ENCODE data around the gene ETFBKMT. TPM values are rescaled to one million over a fixed set of nuclear protein-coding genes. Genes with fewer than 3 reads are reported as not detected.

Gene ETFBKMT
- total RNA-seq, 2 donors from 2014 or later, result 1.4 to 2.5 TPM

- Histone ChIP-seq H3K9me3 (no peaks in the 10 kb centered on the region), H3K27ac (no peak overlapping the region), H3K4me3 (no peak overlapping the region), H3K36me3 (no peaks in the 10 kb centered on the region), H3K4me1 (ENCODE audit: control insufficient read depth in 1 of 2, low read depth in 2 of 2) (no peaks in the 10 kb centered on the region), H3K27me3 (replicated peaks; ENCODE audit: insufficient read depth) (no peaks in the 10 kb centered on the region)
- ATAC-seq (ENCODE audit: insufficient number of reproducible peaks, low FRiP score, low read depth) (no peak), DNase-seq (ENCODE audit: low spot score) (no peak)
- no peak for TF ChIP-seq CTCF (IDR thresholded peaks at IDR 0.05)
These were observed 63.1 kb downstream of the ETFBKMT start for GRCh38 chr12:31722580-31722979.

Other genes starting within 250 kb of the ETFBKMT start
- gene DENND5B, start 68.6 kb upstream of the ETFBKMT start, total RNA-seq, result 10 to 100 TPM; 28.6 to 43.9 TPM
- gene AMN1, start 69.3 kb downstream of the ETFBKMT start, total RNA-seq, result 10 to 100 TPM; 12.8 to 27.2 TPM

Measured in thoracic aorta (tissue), 2 donors.